GM18909 (cell line): ENCODE measurements around the gene CMYA5.
A peak's percentile ranks its signal among the peaks of the same experiment; 100 is the strongest.
"Not testable (repeated sequence)": the region's sequence is repeated elsewhere in the genome, so short reads cannot be mapped to it uniquely, and the experiment has no call there.

Experiments used
- ATAC-seq: cut with Tn5 transposase; IDR thresholded peaks from one replicate; pipeline ENCODE4 v1.9.1; 2021; ENCODE audit warnings: mild to moderate bottlenecking; ENCODE audit not compliant: unreplicated experiment, poor library complexity

CMYA5 gene

DNA sequence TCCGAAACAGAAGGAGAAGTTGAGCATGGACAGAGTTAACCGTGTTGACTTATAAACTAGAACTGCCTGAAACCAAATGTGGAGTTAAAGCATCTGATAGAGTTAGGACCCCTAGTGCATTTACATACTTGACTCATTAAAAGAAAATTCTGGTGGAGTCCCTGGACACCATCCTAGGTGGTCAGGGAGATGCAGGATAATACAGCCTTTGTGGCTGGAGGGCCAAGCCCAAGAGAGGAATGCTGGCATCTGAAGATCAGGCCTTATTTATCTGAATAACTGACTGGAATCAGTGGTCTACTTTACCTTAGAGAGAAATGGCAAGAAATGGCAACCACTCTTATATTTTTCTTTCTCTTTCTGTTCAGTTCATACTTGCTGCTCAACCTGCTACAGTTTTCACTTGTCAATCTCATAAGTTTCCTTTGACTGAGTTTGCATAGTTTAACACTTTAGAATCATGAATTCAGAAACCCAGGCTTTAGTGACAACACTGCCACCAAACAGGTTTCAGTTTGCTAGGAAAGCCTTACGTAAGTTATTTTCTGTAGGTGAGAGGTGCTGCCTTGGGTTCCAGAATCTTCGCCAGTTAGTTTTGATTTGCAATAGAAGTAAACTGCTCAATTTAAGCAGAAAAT is 10.2 kb downstream of the CMYA5 start:
- ATAC-seq = peak; percentile 86

- ATAC-seq = no peak
Observed at GRCh38 chr5:79702606-79703380, 13.2 kb downstream of the CMYA5 start.

GRCh38 chr5:79703381-79703645 is 13.7 kb downstream of the CMYA5 start:
- no peak for ATAC-seq

DNA sequence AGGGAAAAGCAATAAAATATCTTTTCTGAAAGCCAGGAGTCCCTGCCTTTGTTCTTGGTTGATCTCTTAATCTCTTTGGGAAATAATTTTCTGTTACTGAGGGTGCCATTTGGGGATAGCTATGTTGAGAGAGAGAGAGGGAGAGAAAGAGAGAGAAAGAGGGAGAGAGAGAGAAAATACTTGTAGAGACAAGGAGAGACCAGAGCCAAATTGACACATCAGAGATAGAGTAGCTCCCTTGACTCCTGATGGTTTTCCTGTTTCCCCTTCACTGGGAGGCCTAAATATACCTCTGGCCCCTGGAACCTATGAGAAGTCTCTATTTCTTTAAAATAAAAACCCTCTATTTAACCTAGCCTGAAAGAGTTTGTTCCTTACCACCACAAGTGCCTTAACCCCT is 14.9 kb downstream of the CMYA5 start:
- ATAC-seq = no peak

GRCh38 chr5:79705632-79706031 is 16.0 kb downstream of the CMYA5 start:
- no peak for ATAC-seq

DNA sequence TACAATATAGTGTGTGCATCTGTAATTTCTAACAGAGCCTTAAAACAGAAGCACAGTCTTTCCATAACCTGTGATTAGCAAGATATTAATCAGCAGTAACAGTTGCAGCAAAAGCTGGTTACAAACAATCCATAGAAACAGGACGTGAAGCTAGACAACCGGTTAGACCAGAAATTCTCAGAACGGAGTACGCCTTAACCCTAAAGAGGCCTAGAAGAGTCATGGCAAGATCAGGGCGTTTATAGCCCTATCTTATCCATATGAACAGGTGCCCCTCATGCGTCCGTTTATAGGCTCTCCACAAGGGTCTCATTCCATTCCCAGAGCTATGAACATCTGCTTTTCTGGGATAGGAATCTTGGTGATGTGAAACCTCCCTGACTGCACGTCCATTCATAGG is 16.7 kb downstream of the CMYA5 start:
- ATAC-seq = not testable (repeated sequence)

DNA sequence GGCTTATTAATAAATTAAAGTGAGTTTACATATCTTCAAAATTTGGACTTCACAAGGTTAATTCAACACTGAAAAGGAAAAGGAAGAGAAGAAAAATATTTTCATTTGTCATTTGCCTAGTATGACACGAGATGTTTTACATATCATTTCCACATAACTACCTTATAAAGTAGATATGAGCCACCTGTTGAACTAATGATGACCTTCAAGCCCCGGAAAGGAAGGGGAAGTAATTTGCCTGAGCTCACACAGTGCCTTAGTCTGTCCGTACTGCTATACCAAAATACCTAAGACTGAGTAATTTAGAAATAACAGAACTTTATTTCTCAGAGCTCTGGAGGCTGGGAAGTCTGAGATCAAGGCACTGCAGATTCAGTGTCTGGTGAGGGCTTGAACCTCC is 17.9 kb downstream of the CMYA5 start:
- no peak for ATAC-seq

DNA sequence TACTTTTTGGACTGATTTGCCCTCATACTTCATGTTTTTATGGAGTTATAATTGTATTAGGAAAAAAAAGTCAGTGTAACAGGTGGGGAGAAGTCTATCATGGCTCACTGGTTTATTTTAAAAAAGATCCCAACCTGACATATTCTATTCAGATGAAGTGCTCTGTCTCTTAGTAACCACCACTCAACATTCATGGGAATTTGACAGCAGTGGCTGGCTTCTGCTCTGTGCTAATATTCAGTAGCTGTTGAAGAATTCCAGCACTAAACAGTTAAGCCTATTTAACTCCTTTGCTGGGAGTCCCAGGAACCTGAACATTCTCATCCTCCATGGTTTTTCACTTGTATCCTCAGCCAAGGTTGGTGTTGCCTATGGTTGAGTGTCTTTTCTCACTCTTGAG is 23.1 kb downstream of the CMYA5 start:
- no peak for ATAC-seq

DNA sequence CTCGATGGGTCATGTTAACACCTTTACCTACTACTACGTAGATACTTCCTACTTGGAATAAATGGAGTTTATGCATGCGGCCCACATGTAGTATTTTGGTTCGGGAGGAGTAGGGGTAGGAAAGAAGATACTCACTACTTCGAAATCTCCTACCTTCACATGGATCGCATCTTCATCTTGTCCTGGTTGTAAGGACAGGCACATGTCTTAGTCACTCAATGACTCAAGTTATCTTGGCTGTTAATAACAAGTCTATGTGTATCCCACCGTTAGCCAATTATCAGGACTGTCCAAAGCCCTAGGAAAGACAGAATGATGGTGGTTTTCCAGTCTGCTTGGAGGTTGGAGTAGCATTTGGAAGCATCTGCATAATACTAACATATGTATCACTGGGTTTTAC is 24.1 kb downstream of the CMYA5 start:
- no peak for ATAC-seq

DNA sequence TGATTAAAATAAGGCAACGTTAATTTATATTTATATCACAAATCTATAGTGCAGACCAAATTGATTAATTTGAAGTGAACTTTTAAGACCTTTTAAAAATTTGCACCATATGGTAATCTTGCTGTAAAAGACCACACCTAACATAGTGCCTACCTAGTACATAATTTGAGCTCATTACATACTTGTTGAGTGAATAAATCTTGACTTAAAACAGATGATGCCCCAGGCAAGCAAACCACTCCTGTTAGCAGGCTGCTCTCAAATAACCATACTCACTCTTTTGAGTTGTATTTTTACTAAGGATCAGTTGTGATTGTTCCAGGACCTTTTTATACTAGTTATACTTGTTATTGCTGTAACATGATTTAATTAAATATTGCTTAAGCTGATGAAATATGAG is 27.2 kb downstream of the CMYA5 start:
- ATAC-seq = no peak

DNA sequence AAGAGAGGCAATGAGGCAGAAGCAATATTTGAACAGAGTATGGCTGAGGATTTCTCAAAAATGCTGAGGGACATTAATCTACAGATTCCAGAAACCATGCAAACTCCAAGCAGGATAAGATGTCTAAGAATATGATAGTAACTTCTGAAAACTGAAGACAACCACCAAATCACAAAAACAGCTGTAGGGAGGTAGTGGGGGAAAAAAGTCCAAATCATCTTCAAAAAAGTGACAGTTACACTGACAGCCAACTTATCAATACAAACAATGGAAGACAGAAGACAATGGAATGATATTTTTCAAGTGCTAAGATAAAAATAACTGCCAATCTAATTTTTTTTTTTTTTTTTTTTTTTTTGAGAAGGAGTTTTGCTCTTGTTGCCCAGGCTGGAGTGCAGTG is 30.5 kb downstream of the CMYA5 start:
- ATAC-seq = no peak

DNA sequence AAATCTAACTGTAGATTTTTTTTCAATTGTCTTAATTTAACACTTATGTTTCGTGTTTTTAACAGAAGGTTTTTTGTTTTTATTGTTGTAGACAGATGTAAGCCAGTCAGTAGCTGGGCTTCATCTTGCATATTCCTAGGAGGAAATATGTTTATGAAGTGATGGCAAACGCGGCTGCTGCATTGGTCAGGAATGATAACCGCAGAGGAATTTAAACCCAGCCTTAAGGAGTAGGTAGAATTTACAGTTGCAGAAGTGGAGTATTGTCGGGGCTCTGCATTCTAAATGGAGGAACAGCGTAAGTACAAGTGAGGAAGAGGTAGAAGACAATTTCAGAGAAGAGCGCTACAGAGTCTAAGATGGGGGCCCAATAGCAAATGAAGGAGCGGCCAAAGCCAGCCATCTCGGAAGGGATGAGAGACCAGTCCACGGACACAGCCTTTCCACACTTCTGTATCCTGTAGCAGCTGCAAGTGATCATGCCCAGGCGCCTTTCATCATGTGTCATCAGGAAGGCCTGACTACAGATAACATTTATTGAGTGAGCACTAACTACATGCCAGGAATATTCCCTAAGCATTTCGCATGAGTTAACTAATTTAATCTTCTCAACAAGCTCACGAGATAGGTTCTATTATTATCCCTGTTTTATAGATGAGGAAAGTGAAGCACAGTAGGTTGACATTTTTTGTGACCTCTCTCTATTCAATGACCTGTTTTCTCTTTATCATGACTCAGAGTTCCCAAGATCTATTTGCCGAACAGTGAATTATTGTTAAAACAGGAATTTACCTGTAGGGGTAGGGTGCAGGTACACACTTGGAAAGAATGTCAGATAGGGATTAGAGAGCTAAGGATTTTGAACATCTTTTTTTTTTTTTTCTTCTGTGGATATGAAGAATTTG is 38.1 kb downstream of the CMYA5 start:
- ATAC-seq = no peak

GRCh38 chr5:79728396-79728795 is 38.8 kb downstream of the CMYA5 start:
- ATAC-seq = no peak

- no peak for ATAC-seq
Observed at GRCh38 chr5:79729679-79730078, 40.0 kb downstream of the CMYA5 start.

GRCh38 chr5:79730564-79730963 is 40.9 kb downstream of the CMYA5 start:
- ATAC-seq = no peak

GRCh38 chr5:79731775-79732174 is 42.1 kb downstream of the CMYA5 start:
- no peak for ATAC-seq

DNA sequence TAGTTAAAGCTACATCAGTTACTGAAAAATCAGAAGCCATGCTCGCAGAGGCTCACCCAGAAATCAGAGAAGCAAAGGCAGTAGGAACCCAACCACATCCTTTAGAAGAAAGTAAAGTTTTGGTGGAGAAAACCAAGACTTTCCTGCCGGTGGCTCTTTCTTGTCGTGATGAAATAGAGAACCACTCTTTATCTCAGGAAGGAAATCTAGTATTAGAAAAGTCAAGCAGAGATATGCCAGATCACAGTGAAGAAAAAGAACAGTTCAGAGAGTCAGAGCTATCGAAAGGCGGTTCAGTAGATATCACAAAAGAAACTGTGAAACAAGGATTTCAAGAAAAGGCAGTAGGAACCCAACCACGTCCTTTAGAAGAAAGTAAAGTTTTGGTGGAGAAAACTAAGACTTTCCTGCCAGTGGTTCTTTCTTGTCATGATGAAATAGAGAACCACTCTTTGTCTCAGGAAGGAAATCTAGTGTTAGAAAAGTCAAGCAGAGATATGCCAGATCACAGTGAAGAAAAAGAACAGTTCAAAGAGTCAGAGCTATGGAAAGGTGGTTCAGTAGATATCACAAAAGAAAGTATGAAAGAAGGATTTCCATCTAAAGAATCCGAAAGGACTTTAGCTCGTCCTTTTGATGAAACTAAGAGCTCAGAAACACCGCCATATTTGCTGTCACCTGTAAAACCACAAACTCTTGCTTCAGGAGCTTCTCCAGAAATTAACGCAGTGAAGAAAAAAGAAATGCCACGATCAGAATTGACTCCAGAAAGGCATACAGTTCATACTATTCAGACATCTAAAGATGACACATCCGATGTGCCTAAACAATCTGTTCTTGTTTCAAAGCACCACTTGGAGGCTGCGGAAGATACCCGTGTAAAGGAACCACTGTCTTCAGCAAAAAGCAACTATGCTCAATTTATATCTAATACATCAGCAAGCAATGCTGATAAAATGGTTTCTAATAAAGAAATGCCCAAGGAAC is 47.2 kb downstream of the CMYA5 start:
- ATAC-seq = no peak

DNA sequence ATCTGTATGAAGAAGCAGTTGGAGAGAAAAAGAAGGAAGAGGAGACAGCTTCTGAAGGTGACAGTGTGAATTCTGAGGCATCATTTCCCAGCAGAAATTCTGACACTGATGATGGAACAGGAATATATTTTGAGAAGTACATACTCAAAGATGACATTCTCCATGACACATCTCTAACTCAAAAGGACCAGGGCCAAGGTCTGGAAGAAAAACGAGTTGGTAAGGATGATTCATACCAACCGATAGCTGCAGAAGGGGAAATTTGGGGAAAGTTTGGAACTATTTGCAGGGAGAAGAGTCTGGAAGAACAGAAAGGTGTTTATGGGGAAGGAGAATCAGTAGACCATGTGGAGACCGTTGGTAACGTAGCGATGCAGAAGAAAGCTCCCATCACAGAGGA is 48.7 kb downstream of the CMYA5 start:
- ATAC-seq = no peak

DNA sequence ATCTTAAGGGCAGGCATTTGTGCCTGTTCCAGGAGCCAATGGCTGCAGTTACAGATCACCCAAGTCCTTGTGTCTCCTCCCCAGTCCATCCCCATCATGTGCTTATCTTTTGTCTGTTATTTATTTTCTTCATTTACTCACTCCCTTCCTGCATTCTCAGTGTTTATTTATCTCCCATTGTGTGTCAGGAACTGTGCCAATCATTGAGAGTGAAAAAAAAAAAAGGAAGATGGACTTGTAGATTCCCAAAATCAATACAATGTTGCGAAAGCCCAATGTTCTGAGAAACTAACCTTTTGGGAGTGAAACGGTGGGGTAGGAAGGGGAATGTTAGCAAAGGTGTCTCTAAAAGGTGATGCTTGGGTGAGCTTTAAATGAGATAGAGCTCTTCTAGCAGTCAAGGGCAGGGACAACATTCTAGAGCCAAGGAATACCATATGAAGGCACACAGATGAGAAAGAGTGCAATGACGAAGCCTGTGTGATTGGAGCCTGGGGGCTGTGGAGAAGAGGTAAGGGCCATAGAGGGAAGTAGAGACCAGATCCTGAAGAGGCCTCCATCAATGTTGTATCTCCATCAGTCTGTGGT is 53.0 kb downstream of the CMYA5 start:
- no peak for ATAC-seq
